Mesendoderm (in vitro differentiated cells): ENCODE data around the gene LAP3.
"Not testable (repeated sequence)": the region's sequence is repeated elsewhere in the genome, so short reads cannot be mapped to it uniquely, and the experiment has no call there.

Source experiments
- DNase-seq: peaks from one replicate; pipeline ENCODE4 v3.0.0; 2013
- H2AK5ac ChIP-seq: 2 replicates; pipeline ENCODE4 v1.6.1; 2013; ENCODE audit warnings: low read length, inconsistent platforms
- H2BK120ac ChIP-seq: 2 replicates; pipeline ENCODE4 v1.6.1; 2013; ENCODE audit warnings: low read depth, mild to moderate bottlenecking, low read length, moderate library complexity, mixed read lengths
- H2BK15ac ChIP-seq: replicated peaks from 2 replicates; pipeline ENCODE4 v1.6.1; 2013; ENCODE audit warnings: low read depth, mild to moderate bottlenecking, moderate library complexity
- H2BK5ac ChIP-seq: 2 replicates; pipeline ENCODE4 v1.6.1; 2013; ENCODE audit warnings: low read length, inconsistent platforms
- H3K18ac ChIP-seq: 2 replicates; pipeline ENCODE4 v1.6.1; 2013; ENCODE audit warnings: mild to moderate bottlenecking, low read length, mixed read lengths
- H3K23ac ChIP-seq: one replicate; pipeline ENCODE4 v1.6.1; 2013; ENCODE audit warnings: low read length
- H3K27ac ChIP-seq: 2 replicates; pipeline ENCODE4 v1.5.1; 2013; ENCODE audit warnings: low read depth, mild to moderate bottlenecking, inconsistent platforms, low read length, moderate library complexity
- H3K27me3 ChIP-seq: 2 replicates; pipeline ENCODE4 v1.6.1; 2013; ENCODE audit warnings: low read length, control low read depth, mild to moderate bottlenecking, inconsistent platforms; ENCODE audit not compliant: insufficient read depth, poor library complexity
- H3K36me3 ChIP-seq: 2 replicates; pipeline ENCODE4 v1.6.1; 2013; ENCODE audit warnings: low read length, inconsistent platforms; ENCODE audit not compliant: control insufficient read depth, insufficient read depth
- H3K4ac ChIP-seq: one replicate; pipeline ENCODE4 v1.6.1; 2013; ENCODE audit warnings: low read depth, mild to moderate bottlenecking, low read length, moderate library complexity
- H3K4me1 ChIP-seq: 2 replicates; pipeline ENCODE4 v1.6.1; 2013; ENCODE audit warnings: low read depth, low read length, inconsistent platforms; ENCODE audit not compliant: control insufficient read depth
- H3K4me2 ChIP-seq: 2 replicates; pipeline ENCODE4 v1.6.1; 2013; ENCODE audit warnings: low read length
- H3K4me3 ChIP-seq: 2 replicates; pipeline ENCODE4 v1.5.1; 2013; ENCODE audit warnings: mild to moderate bottlenecking, low read length
- H3K56ac ChIP-seq: one replicate; pipeline ENCODE4 v1.6.1; 2013; ENCODE audit warnings: low read length
- H3K79me1 ChIP-seq: 2 replicates; pipeline ENCODE4 v1.6.1; 2013; ENCODE audit warnings: low read length, inconsistent platforms
- H3K79me2 ChIP-seq: 2 replicates; pipeline ENCODE4 v1.6.1; 2013; ENCODE audit warnings: mild to moderate bottlenecking, low read length; ENCODE audit not compliant: control insufficient read depth, insufficient read depth
- H3K9ac ChIP-seq: 2 replicates; pipeline ENCODE4 v1.6.1; 2013; ENCODE audit warnings: low read length, inconsistent platforms
- H4K5ac ChIP-seq: one replicate; pipeline ENCODE4 v1.6.1; 2013; ENCODE audit warnings: low read length
- H4K8ac ChIP-seq: one replicate; pipeline ENCODE4 v1.6.1; 2013; ENCODE audit warnings: low read depth, mild to moderate bottlenecking, control low read depth, low read length, moderate library complexity
- WGBS: extraction: QIAGEN DNeasy Blood & Tissue Kit; methylation state at CpG from one replicate; pipeline ENCODE4 v1.1.7; 2013; ENCODE audit warnings: low lambda C conversion rate, missing lambda C conversion rate; ENCODE audit not compliant: insufficient coverage; ENCODE audit errors: extremely low coverage; 5-methylcytosine and 5-hydroxymethylcytosine counted together

The LAP3 gene

GRCh38 chr4:17565846-17566245 lies 11.2 kb upstream of the LAP3 start:
- no CpG with 5 or more reads among the region's 3 CpGs for WGBS

GRCh38 chr4:17567271-17567670 lies 9.7 kb upstream of the LAP3 start:
- H4K5ac ChIP-seq, result no peak overlapping the region
- no peak overlapping the region for H2BK120ac ChIP-seq
- no peak overlapping the region for H2BK5ac ChIP-seq
- H3K27ac ChIP-seq, result no peak overlapping the region
- H3K4me3 ChIP-seq, result no peak overlapping the region
- no peak overlapping the region for H3K9ac ChIP-seq
- H3K4me2 ChIP-seq, result no peak overlapping the region
- DNase-seq, result peak; percentile 22
- WGBS, result no CpG with 5 or more reads among the region's 2 CpGs
- H2BK15ac ChIP-seq, result no peak overlapping the region
- H3K27me3 ChIP-seq, result no peaks in the 10 kb centered on the region
- H3K36me3 ChIP-seq, result no peaks in the 10 kb centered on the region
- no peak overlapping the region for H4K8ac ChIP-seq
- H3K4ac ChIP-seq, result no peak overlapping the region
- no peaks in the 10 kb centered on the region for H3K4me1 ChIP-seq
- H3K79me1 ChIP-seq, result no peaks in the 10 kb centered on the region
- no peak overlapping the region for H3K23ac ChIP-seq
- no peaks in the 10 kb centered on the region for H3K79me2 ChIP-seq
- H2AK5ac ChIP-seq, result no peak overlapping the region
- H3K56ac ChIP-seq, result no peak overlapping the region
- H3K18ac ChIP-seq, result no peak overlapping the region

More at GRCh38 chr4:17565846-17566245, 11.2 kb upstream of the LAP3 start:
- Histone ChIP-seq H2AK5ac (no peak overlapping the region), H3K18ac (no peak overlapping the region), H3K27me3 (no peaks in the 10 kb centered on the region), H3K79me2 (no peaks in the 10 kb centered on the region), H3K4me3 (no peak overlapping the region), H3K23ac (no peak overlapping the region), H4K8ac (no peak overlapping the region), H3K9ac (no peak overlapping the region), H2BK120ac (no peak overlapping the region), H3K4ac (no peak overlapping the region), H3K27ac (no peak overlapping the region), H2BK5ac (no peak overlapping the region), H3K4me2 (no peak overlapping the region), H3K79me1 (no peaks in the 10 kb centered on the region), H3K36me3 (no peaks in the 10 kb centered on the region), H3K4me1 (no peaks in the 10 kb centered on the region), H3K56ac (no peak overlapping the region), H4K5ac (no peak overlapping the region), H2BK15ac (no peak overlapping the region)
- no peak for DNase-seq

GRCh38 chr4:17574206-17574605 lies 2.8 kb upstream of the LAP3 start:
- Histone ChIP-seq H3K9ac (no peak overlapping the region), H3K27me3 (no peaks in the 10 kb centered on the region), H3K27ac (no peak overlapping the region), H2BK120ac (no peak overlapping the region), H4K5ac (no peak overlapping the region), H3K18ac (no peak overlapping the region), H3K4me1 (peaks cover 5% of the 10 kb centered on the region), H3K56ac (no peak overlapping the region), H3K4ac (no peak overlapping the region), H3K23ac (no peak overlapping the region), H2AK5ac (no peak overlapping the region), H2BK5ac (no peak overlapping the region), H3K4me2 (no peak overlapping the region), H3K79me1 (peaks cover 6% of the 10 kb centered on the region), H4K8ac (no peak overlapping the region), H2BK15ac (no peak overlapping the region), H3K79me2 (no peaks in the 10 kb centered on the region), H3K4me3 (no peak overlapping the region), H3K36me3 (no peaks in the 10 kb centered on the region)
- WGBS, result no CpG with 5 or more reads among the region's 4 CpGs
- no peak for DNase-seq

- WGBS, result no CpG with 5 or more reads among the region's 12 CpGs
- not testable (repeated sequence) for H3K79me1 ChIP-seq, H3K4me2 ChIP-seq, DNase-seq, H3K36me3 ChIP-seq, H3K18ac ChIP-seq, H3K27me3 ChIP-seq, H3K4ac ChIP-seq, H2BK120ac ChIP-seq, H4K8ac ChIP-seq, H3K79me2 ChIP-seq, H3K27ac ChIP-seq, H3K56ac ChIP-seq, H4K5ac ChIP-seq, H3K4me1 ChIP-seq, H3K4me3 ChIP-seq, H2BK15ac ChIP-seq, H3K23ac ChIP-seq, H2BK5ac ChIP-seq, H2AK5ac ChIP-seq, H3K9ac ChIP-seq
Observed at GRCh38 chr4:17575177-17575576, 1.8 kb upstream of the LAP3 start.

GRCh38 chr4:17577665-17578481 lies 875 bp downstream of the LAP3 start:
- Histone ChIP-seq H2BK15ac (no peak overlapping the region), H4K8ac (no peak overlapping the region), H3K56ac (peak overlapping the region; percentile 85), H3K4me2 (peak overlapping the region; percentile 90), H3K79me1 (peaks cover 7% of the 10 kb centered on the region), H2BK5ac (no peak overlapping the region), H2AK5ac (no peak overlapping the region), H2BK120ac (no peak overlapping the region), H3K27me3 (no peaks in the 10 kb centered on the region), H3K9ac (peak overlapping the region; percentile 75), H3K4ac (no peak overlapping the region), H3K27ac (peak overlapping the region; percentile 20), H4K5ac (no peak overlapping the region), H3K36me3 (peaks cover 1% of the 10 kb centered on the region), H3K79me2 (no peaks in the 10 kb centered on the region), H3K4me1 (peaks cover 5% of the 10 kb centered on the region), H3K4me3 (peak overlapping the region; percentile 55), H3K23ac (no peak overlapping the region), H3K18ac (no peak overlapping the region)
- WGBS, result no CpG with 5 or more reads among the region's 33 CpGs
- DNase-seq, result peak; percentile 49

GRCh38 chr4:17578482-17578891 lies 1.5 kb downstream of the LAP3 start:
- Histone ChIP-seq H3K4me2 (no peak overlapping the region), H3K18ac (no peak overlapping the region), H2BK120ac (no peak overlapping the region), H3K79me1 (peaks cover 7% of the 10 kb centered on the region), H3K9ac (peak overlapping the region; percentile 75), H2BK5ac (no peak overlapping the region), H3K56ac (no peak overlapping the region), H2BK15ac (no peak overlapping the region), H3K4ac (no peak overlapping the region), H3K4me3 (no peak overlapping the region), H3K27me3 (no peaks in the 10 kb centered on the region), H3K36me3 (peaks cover 1% of the 10 kb centered on the region), H3K27ac (no peak overlapping the region), H3K23ac (no peak overlapping the region), H2AK5ac (no peak overlapping the region), H4K5ac (no peak overlapping the region), H4K8ac (no peak overlapping the region), H3K4me1 (peaks cover 5% of the 10 kb centered on the region), H3K79me2 (no peaks in the 10 kb centered on the region)
- WGBS, result no CpG with 5 or more reads among the region's 6 CpGs
- DNase-seq, result no peak
